ENCODE measurements around the gene CPLX3. TPM values are rescaled to one million over a fixed set of nuclear protein-coding genes. Genes with fewer than 3 reads are reported as not detected.

CPLX3 gene
- total and polyA plus RNA-seq, 10 of the 15 experiments (the other 5 are each of a cell fraction or from before 2014, with no cell fraction given), result 0.02 to 0.04 TPM; not detected in 8

DNA sequence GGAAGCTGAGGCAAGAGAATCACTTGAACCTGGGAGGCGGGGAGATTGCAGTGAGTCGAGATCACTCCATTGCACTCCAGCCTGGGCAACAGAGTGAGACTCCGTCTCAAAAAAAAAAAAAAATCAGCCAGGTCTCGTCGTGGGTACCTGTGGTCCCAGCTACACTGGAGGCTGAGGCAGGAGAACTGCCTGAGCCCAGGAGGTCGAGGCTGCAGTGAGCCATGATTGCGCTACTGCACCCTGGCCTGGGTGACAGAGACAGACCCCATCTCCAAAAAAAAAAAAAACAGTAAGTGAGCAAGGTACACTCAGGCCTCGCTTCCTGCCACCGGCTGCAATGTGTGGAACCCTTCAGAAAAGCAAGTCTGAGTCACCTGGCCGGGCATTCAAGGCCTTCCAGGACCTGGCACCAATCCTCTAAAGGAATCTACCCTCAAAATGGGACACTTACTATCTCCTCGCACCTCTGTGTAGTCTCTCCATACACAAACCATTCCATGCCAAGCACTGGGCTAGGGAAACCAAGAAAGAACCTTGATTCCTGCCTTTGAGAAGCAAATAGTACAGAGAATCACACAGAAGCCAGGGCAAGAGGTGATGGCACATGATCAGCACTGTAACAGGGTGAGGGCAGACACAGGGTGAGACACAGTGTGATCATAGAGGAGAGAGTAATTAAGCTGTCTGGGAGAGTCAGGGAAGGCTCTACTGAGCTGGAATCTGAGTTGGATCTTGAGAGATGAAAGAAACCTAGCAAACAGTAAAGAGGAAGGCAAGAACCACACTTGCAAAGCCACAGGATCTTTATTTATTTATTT lies 37.0 kb downstream of the CPLX3 start (continued):
- TF ChIP-seq, protein P1, sequence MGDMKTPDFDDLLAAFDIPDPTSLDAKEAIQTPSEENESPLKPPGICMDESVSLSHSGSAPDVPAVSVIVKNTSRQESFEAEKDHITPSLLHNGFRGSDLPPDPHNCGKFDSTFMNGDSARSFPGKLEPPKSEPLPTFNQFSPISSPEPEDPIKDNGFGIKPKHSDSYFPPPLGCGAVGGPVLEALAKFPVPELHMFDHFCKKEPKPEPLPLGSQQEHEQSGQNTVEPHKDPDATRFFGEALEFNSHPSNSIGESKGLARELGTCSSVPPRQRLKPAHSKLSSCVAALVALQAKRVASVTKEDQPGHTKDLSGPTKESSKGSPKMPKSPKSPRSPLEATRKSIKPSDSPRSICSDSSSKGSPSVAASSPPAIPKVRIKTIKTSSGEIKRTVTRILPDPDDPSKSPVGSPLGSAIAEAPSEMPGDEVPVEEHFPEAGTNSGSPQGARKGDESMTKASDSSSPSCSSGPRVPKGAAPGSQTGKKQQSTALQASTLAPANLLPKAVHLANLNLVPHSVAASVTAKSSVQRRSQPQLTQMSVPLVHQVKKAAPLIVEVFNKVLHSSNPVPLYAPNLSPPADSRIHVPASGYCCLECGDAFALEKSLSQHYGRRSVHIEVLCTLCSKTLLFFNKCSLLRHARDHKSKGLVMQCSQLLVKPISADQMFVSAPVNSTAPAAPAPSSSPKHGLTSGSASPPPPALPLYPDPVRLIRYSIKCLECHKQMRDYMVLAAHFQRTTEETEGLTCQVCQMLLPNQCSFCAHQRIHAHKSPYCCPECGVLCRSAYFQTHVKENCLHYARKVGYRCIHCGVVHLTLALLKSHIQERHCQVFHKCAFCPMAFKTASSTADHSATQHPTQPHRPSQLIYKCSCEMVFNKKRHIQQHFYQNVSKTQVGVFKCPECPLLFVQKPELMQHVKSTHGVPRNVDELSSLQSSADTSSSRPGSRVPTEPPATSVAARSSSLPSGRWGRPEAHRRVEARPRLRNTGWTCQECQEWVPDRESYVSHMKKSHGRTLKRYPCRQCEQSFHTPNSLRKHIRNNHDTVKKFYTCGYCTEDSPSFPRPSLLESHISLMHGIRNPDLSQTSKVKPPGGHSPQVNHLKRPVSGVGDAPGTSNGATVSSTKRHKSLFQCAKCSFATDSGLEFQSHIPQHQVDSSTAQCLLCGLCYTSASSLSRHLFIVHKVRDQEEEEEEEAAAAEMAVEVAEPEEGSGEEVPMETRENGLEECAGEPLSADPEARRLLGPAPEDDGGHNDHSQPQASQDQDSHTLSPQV (IDR thresholded peaks at IDR 0.05), result no peak
- no peak for TF ChIP-seq MTA2 (IDR thresholded peaks at IDR 0.05; ENCODE audit: low read depth)

DNA sequence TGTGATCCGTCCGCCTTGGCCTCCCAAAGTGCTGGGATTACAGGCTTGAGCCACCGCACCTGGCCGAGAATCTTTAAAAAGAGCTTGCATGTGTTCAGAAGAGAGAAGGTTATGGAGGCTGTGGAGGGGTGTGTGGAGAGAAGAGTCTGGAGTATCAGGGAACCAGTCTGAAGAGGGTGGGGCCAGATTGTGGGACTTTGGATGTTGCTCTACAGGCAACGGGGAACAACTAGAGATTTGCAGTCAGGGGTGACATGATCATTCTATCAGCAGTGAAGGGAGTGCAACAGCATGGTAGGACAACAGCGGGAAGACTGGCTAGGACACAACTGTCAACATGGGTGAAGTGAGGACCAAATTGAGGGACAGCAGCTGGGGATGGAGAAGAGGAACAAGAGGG lies 37.9 kb downstream of the CPLX3 start:
- DNase-seq (ENCODE audit: low read depth, low spot score) (no peak), ATAC-seq (no peak), FAIRE-seq (no peak)
- in situ Hi-C loops (cut with MboI), result no loop called here
- ChIA-PET POLR2A (interaction anchor here (0.6 to 1.2 kb wide), 3 partner anchors 22 to 724 kb away, joined by 3 to 6 read pairs (median 3); partner anchors contain the start of gene FAM219B), RAD21 (ENCODE audit: unreplicated experiment) (interaction anchor here (0.5 to 0.7 kb wide), 2 partner anchors 37 to 486 kb away, joined by 3 to 4 read pairs; no protein-coding TSS in a partner anchor), SMC1A (ENCODE audit: uncharacterized antibody, unreplicated experiment) (no interaction called here), CTCF (no interaction called here)
- Histone ChIP-seq H3K79me2 (ENCODE audit: control insufficient read depth, insufficient read depth, low read length) (peaks cover 62% of the 10 kb centered on the region), H3K4me1 (ENCODE audit: control insufficient read depth, insufficient read depth, low read length) (peaks cover 30% of the 10 kb centered on the region), H3K27ac (ENCODE audit: control insufficient read depth, insufficient read depth) (no peak overlapping the region), H3K9me3 (replicated peaks; ENCODE audit: control insufficient read depth, insufficient read depth, low read length) (peaks cover 12% of the 10 kb centered on the region), H3K36me3 (ENCODE audit: control insufficient read depth in 2 of 2, insufficient read depth in 2 of 2, low read length in 1 of 2) (peaks cover 2 to 19% of the 10 kb centered on the region in 2 experiments; a peak in 3 of 4 replicates), H3K4me3 (no peak overlapping the region), H3K27me3 (replicated peaks in 1 of 2; ENCODE audit: control insufficient read depth in 2 of 2, insufficient read depth in 2 of 2, low read length in 1 of 2) (no peaks in the 10 kb centered on the region), H3K4me2 (ENCODE audit: control insufficient read depth, insufficient read depth) (no peak overlapping the region), H3K9ac (ENCODE audit: control insufficient read depth, insufficient read depth, low read length) (no peak overlapping the region), H2AFZ (ENCODE audit: control insufficient read depth, low read depth, low read length) (no peak overlapping the region), H4K20me1 (ENCODE audit: control insufficient read depth, insufficient read depth) (peaks cover 3% of the 10 kb centered on the region; the same call in 1 of the 2 replicates)
- BruUV-seq (replicated peaks), result no TSS peak
- 91% methylated on average over 6 of the region's 6 CpGs for WGBS (ENCODE audit: insufficient coverage, insufficient replicate concordance, low lambda C conversion rate, missing lambda C conversion rate)
- intact Hi-C loops (cut with micrococcal nuclease; ENCODE audit: unreplicated experiment), result no loop called here
- TF ChIP-seq POLR2AphosphoS5 (IDR thresholded peaks at IDR 0.05; ENCODE audit: low read length) (no peak), ZBED1 (IDR thresholded peaks at IDR 0.05; ENCODE audit: borderline replicate concordance) (no peak), ASH2L (IDR thresholded peaks at IDR 0.05; ENCODE audit: borderline replicate concordance, low read depth) (no peak), BHLHE40 (IDR thresholded peaks at IDR 0.05; ENCODE audit: borderline replicate concordance in 1 of 2, low read depth in 2 of 2, low read length in 1 of 2) (no peak), NR2C2 (IDR thresholded peaks at IDR 0.05; ENCODE audit: borderline replicate concordance, control insufficient read depth, insufficient read length, low read depth) (no peak)
- TF ChIP-seq, protein P1 (IDR thresholded peaks at IDR 0.05), result no peak
- TF ChIP-seq, protein P2, sequence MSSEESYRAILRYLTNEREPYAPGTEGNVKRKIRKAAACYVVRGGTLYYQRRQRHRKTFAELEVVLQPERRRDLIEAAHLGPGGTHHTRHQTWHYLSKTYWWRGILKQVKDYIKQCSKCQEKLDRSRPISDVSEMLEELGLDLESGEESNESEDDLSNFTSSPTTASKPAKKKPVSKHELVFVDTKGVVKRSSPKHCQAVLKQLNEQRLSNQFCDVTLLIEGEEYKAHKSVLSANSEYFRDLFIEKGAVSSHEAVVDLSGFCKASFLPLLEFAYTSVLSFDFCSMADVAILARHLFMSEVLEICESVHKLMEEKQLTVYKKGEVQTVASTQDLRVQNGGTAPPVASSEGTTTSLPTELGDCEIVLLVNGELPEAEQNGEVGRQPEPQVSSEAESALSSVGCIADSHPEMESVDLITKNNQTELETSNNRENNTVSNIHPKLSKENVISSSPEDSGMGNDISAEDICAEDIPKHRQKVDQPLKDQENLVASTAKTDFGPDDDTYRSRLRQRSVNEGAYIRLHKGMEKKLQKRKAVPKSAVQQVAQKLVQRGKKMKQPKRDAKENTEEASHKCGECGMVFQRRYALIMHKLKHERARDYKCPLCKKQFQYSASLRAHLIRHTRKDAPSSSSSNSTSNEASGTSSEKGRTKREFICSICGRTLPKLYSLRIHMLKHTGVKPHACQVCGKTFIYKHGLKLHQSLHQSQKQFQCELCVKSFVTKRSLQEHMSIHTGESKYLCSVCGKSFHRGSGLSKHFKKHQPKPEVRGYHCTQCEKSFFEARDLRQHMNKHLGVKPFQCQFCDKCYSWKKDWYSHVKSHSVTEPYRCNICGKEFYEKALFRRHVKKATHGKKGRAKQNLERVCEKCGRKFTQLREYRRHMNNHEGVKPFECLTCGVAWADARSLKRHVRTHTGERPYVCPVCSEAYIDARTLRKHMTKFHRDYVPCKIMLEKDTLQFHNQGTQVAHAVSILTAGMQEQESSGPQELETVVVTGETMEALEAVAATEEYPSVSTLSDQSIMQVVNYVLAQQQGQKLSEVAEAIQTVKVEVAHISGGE (CRISPR knock-in tag; IDR thresholded peaks at IDR 0.05), result no peak

Measured in GM12878 (cell line).